Upper lobe of left lung (tissue), 4 donors: ENCODE results near the gene PLEKHA5.

Experiments used
- EP300 ChIP-seq, 4 donors: sonication (generic); formaldehyde crosslinking; IDR thresholded peaks; one replicate each; pipeline ENCODE4 v1.5.1; 2017; ENCODE audit warnings: antibody characterized with exemption in 4 of 4, control low read depth in 2 of 4
- POLR2A ChIP-seq, 4 donors: fragments of 450-650 bp; IDR thresholded peaks; one replicate each; pipeline ENCODE4 v1.5.1; 2016 to 2017; ENCODE audit warnings: antibody characterized with exemption in 4 of 4, mild to moderate bottlenecking in 2 of 4
- POLR2AphosphoS5 ChIP-seq, 2 donors: sonication (generic); formaldehyde crosslinking; IDR thresholded peaks; one replicate each; pipeline ENCODE4 v1.5.1; 2017; ENCODE audit warnings: antibody characterized with exemption in 2 of 2
- TF ChIP-seq, protein P1 (sequence below), 6 experiments: fragments of 450-650 bp in 4 of 6; fragments of 200-600 bp in 2 of 6; sonication (generic) in 2 of 6; IDR thresholded peaks; one replicate each; pipeline ENCODE4 v1.5.1; 2016 to 2019; ENCODE audit warnings: antibody characterized with exemption in 6 of 6

DNA sequence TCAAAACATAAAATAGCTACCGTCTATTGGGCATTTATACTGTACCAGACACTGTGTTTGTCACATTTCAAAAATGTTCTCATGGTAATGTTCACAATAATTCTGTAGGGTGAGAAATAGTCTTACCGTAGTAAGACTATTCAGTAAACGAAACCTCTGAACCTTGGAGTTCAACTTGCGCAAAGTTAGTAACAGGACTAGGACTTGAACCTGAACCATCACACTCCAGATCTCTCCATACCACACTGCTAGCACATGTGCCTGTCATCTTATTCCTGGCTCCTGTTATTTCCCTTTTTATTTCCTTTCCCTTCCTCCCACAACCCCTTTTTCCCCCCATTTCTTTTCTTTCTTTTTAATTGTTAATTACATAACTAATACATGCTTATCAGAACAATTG, 65.4 kb downstream of the PLEKHA5 start:
- TF ChIP-seq, protein P1, sequence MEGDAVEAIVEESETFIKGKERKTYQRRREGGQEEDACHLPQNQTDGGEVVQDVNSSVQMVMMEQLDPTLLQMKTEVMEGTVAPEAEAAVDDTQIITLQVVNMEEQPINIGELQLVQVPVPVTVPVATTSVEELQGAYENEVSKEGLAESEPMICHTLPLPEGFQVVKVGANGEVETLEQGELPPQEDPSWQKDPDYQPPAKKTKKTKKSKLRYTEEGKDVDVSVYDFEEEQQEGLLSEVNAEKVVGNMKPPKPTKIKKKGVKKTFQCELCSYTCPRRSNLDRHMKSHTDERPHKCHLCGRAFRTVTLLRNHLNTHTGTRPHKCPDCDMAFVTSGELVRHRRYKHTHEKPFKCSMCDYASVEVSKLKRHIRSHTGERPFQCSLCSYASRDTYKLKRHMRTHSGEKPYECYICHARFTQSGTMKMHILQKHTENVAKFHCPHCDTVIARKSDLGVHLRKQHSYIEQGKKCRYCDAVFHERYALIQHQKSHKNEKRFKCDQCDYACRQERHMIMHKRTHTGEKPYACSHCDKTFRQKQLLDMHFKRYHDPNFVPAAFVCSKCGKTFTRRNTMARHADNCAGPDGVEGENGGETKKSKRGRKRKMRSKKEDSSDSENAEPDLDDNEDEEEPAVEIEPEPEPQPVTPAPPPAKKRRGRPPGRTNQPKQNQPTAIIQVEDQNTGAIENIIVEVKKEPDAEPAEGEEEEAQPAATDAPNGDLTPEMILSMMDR (IDR thresholded peaks at IDR 0.05), result no peak
- TF ChIP-seq EP300 (IDR thresholded peaks at IDR 0.05) (no peak), POLR2A (IDR thresholded peaks at IDR 0.05) (no peak), POLR2AphosphoS5 (IDR thresholded peaks at IDR 0.05) (no peak)
